Lung microvascular endothelial cell (primary cell): ENCODE measurements around the gene LDLRAP1. TPM values are rescaled to one million over a fixed set of nuclear protein-coding genes. Genes with fewer than 3 reads are reported as not detected.

Experiments used
- DNase-seq, 2 donors: peaks; one replicate each; pipeline versions ENCODE4 v3.0.0 to v3.0.0-alpha.2; 2010; ENCODE audit warnings: low read depth in 2 of 2
- total RNA-seq: library from RNA; depleted of rRNA; stranded (reverse); fragments of >200 nt; gene quantifications from 2 replicates; pipeline ENCODE4 v1.2.1, GENCODE V29; 2014

The LDLRAP1 gene
- total RNA-seq, 1 donor from 2014 or later = 13.1 TPM

- no peak for DNase-seq
Measured at GRCh38 chr1:25541889-25542658, 1.3 kb upstream of the LDLRAP1 start.

GRCh38 chr1:25543005-25543424 lies 391 bp upstream of the LDLRAP1 start:
- DNase-seq = no peak

GRCh38 chr1:25544243-25544764 lies 898 bp downstream of the LDLRAP1 start:
- no peak for DNase-seq

- DNase-seq = no peak
Measured at GRCh38 chr1:25544819-25545218, 1.4 kb downstream of the LDLRAP1 start.

- no peak for DNase-seq
Measured at GRCh38 chr1:25545767-25546166, 2.4 kb downstream of the LDLRAP1 start.

GRCh38 chr1:25546193-25546592 lies 2.8 kb downstream of the LDLRAP1 start:
- DNase-seq = no peak

- no peak for DNase-seq
Measured at GRCh38 chr1:25548601-25549000, 5.2 kb downstream of the LDLRAP1 start.

- peak; percentile 40 to 72 for DNase-seq
Measured at GRCh38 chr1:25549273-25550154, 6.1 kb downstream of the LDLRAP1 start.

- DNase-seq = peak in 1 of 2 donors; percentile 35
Measured at GRCh38 chr1:25550155-25550506, 6.7 kb downstream of the LDLRAP1 start.

GRCh38 chr1:25550683-25551310 lies 7.4 kb downstream of the LDLRAP1 start:
- DNase-seq = peak; percentile 49 to 87

GRCh38 chr1:25553749-25554429 lies 10.5 kb downstream of the LDLRAP1 start:
- no peak for DNase-seq

GRCh38 chr1:25554430-25554780 lies 11.0 kb downstream of the LDLRAP1 start:
- DNase-seq = no peak

- DNase-seq = no peak
Measured at GRCh38 chr1:25554886-25555752, 11.7 kb downstream of the LDLRAP1 start.

- DNase-seq = no peak
Measured at GRCh38 chr1:25555753-25556092, 12.3 kb downstream of the LDLRAP1 start.

- no peak for DNase-seq
Measured at GRCh38 chr1:25556132-25556670, 12.8 kb downstream of the LDLRAP1 start.

- peak in 1 of 2 donors; percentile 19 for DNase-seq
Measured at GRCh38 chr1:25556791-25557476, 13.5 kb downstream of the LDLRAP1 start.

- no peak for DNase-seq
Measured at GRCh38 chr1:25557543-25557942, 14.1 kb downstream of the LDLRAP1 start.

GRCh38 chr1:25559031-25559430 lies 15.6 kb downstream of the LDLRAP1 start:
- peak in 1 of 2 donors; percentile 20 for DNase-seq

- peak; percentile 35 to 53 for DNase-seq
Measured at GRCh38 chr1:25560001-25560400, 16.6 kb downstream of the LDLRAP1 start.

- DNase-seq = no peak
Measured at GRCh38 chr1:25560788-25561187, 17.4 kb downstream of the LDLRAP1 start.
